ENCODE results near the gene PET100.

The PET100 gene

DNA sequence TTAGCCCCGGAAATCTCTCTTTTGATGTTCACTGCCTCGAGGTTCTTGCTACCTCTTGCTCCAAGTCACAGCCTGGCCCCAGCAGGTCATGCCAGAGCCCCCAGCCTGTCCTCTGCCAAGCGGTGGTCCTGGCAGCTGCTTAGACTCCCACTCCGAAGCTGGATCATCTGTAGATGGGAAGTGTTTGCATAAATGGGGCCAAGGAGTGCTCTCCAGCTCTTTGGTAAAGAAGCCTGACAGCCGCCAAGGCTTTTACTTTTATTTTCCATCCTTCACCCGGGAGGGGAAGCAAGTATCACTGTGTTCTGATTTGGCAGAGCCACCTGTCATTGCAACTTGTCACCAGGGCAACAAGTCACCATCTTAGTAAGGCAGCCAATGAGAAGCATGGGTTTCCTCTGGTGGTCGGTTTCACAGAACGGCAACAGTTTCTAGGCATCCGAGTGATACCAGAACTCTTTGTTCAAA is 28.7 kb downstream of the PET100 start:
- no peak overlapping the region for H3K4me3 ChIP-seq (ENCODE audit: insufficient read length, low read depth)
- no peak for DNase-seq (ENCODE audit: low read depth, low spot score)
- no peaks in the 10 kb centered on the region for H3K9me3 ChIP-seq (ENCODE audit: insufficient read depth, low read length)
- H3K36me3 ChIP-seq (ENCODE audit: insufficient read depth, insufficient read length, low read length), result no peaks in the 10 kb centered on the region
- H3K9ac ChIP-seq (ENCODE audit: insufficient read length, low read depth), result no peak overlapping the region
- TF ChIP-seq YY1 (IDR thresholded peaks at IDR 0.05; ENCODE audit: insufficient read depth, insufficient read length), result no peak
- TF ChIP-seq ZNF274 (IDR thresholded peaks at IDR 0.05; ENCODE audit: low read depth, low read length), result no peak
- TF ChIP-seq SUZ12 (IDR thresholded peaks at IDR 0.05; ENCODE audit: extremely low read depth, insufficient read depth, insufficient read length), result no peak
- peaks cover 7% of the 10 kb centered on the region for H3K27me3 ChIP-seq (ENCODE audit: insufficient read depth, insufficient read length)
- peaks cover 4% of the 10 kb centered on the region for H3K4me1 ChIP-seq (ENCODE audit: insufficient read depth, insufficient read length)

DNA sequence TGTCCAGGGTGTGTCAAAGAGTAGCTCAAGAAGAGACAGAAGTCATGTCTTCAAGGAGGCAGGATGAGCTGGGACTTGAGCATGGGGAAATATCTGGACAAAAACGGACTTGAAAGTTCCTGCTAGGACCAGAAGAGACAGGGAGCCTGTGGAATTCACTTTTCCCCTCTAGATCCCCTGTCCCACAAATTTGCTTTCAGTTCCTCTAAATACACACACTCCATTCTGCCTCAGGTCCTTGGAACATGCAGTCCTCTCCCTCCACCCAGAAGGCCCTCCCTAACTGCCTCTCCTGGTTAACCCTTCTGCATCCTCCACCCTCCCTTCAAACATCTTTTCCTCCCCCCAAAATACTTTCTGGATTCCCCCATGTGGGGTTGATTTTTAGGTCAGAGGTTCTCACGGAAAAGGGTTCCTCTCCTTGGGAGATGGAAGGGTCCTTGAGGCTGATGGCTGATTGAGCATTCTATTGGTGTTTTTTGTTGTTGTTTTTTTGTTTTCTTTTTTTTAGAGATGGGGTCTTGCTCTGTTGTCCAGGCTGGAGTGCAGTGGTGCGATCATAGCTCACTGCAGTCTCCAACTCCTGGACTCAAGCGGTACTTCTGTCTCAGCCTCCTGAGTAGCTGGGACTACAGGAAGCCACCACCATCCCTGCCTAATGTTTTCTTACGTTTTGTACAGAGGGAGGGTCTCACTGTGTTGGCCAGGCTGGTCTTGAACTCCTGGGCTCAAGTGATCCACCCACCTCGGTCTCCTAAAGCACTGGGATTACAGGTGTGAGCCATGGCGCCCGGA is 32.3 kb downstream of the PET100 start:
- Histone ChIP-seq H3K4me1 (ENCODE audit: insufficient read depth, insufficient read length) (peaks cover 4% of the 10 kb centered on the region), H3K36me3 (ENCODE audit: insufficient read depth, insufficient read length, low read length) (no peaks in the 10 kb centered on the region), H3K27me3 (ENCODE audit: insufficient read depth, insufficient read length) (peaks cover 3% of the 10 kb centered on the region), H3K9me3 (ENCODE audit: insufficient read depth, low read length) (no peaks in the 10 kb centered on the region), H3K9ac (ENCODE audit: insufficient read length, low read depth) (no peak overlapping the region), H3K4me3 (ENCODE audit: insufficient read length, low read depth) (no peak overlapping the region)
- no peak for DNase-seq (ENCODE audit: low read depth, low spot score)
- TF ChIP-seq ZNF274 (IDR thresholded peaks at IDR 0.05; ENCODE audit: low read depth, low read length), result no peak
- no peak for TF ChIP-seq SUZ12 (IDR thresholded peaks at IDR 0.05; ENCODE audit: extremely low read depth, insufficient read depth, insufficient read length)
- no peak for TF ChIP-seq YY1 (IDR thresholded peaks at IDR 0.05; ENCODE audit: insufficient read depth, insufficient read length)

GRCh38 chr19:7662657-7663056 is 33.1 kb downstream of the PET100 start:
- Histone ChIP-seq H3K9me3 (ENCODE audit: insufficient read depth, low read length) (no peaks in the 10 kb centered on the region), H3K36me3 (ENCODE audit: insufficient read depth, insufficient read length, low read length) (no peaks in the 10 kb centered on the region), H3K9ac (ENCODE audit: insufficient read length, low read depth) (no peak overlapping the region), H3K4me1 (ENCODE audit: insufficient read depth, insufficient read length) (no peaks in the 10 kb centered on the region), H3K27me3 (ENCODE audit: insufficient read depth, insufficient read length) (peaks cover 3% of the 10 kb centered on the region), H3K4me3 (ENCODE audit: insufficient read length, low read depth) (no peak overlapping the region)
- no peak for DNase-seq (ENCODE audit: low read depth, low spot score)
- TF ChIP-seq SUZ12 (IDR thresholded peaks at IDR 0.05; ENCODE audit: extremely low read depth, insufficient read depth, insufficient read length) (no peak), YY1 (IDR thresholded peaks at IDR 0.05; ENCODE audit: insufficient read depth, insufficient read length) (no peak), ZNF274 (IDR thresholded peaks at IDR 0.05; ENCODE audit: low read depth, low read length) (no peak)

GRCh38 chr19:7663706-7664105 is 34.1 kb downstream of the PET100 start:
- TF ChIP-seq SUZ12 (IDR thresholded peaks at IDR 0.05; ENCODE audit: extremely low read depth, insufficient read depth, insufficient read length), result no peak
- TF ChIP-seq ZNF274 (IDR thresholded peaks at IDR 0.05; ENCODE audit: low read depth, low read length), result no peak
- TF ChIP-seq YY1 (IDR thresholded peaks at IDR 0.05; ENCODE audit: insufficient read depth, insufficient read length), result no peak
- no peaks in the 10 kb centered on the region for H3K9me3 ChIP-seq (ENCODE audit: insufficient read depth, low read length)
- no peaks in the 10 kb centered on the region for H3K36me3 ChIP-seq (ENCODE audit: insufficient read depth, insufficient read length, low read length)
- no peak overlapping the region for H3K9ac ChIP-seq (ENCODE audit: insufficient read length, low read depth)
- no peak overlapping the region for H3K4me3 ChIP-seq (ENCODE audit: insufficient read length, low read depth)
- H3K4me1 ChIP-seq (ENCODE audit: insufficient read depth, insufficient read length), result no peaks in the 10 kb centered on the region
- H3K27me3 ChIP-seq (ENCODE audit: insufficient read depth, insufficient read length), result peaks cover 7% of the 10 kb centered on the region
- no peak for DNase-seq (ENCODE audit: low read depth, low spot score)

- no peak for TF ChIP-seq SUZ12 (IDR thresholded peaks at IDR 0.05; ENCODE audit: extremely low read depth, insufficient read depth, insufficient read length)
- TF ChIP-seq YY1 (IDR thresholded peaks at IDR 0.05; ENCODE audit: insufficient read depth, insufficient read length), result no peak
- no peak for TF ChIP-seq ZNF274 (IDR thresholded peaks at IDR 0.05; ENCODE audit: low read depth, low read length)
- Histone ChIP-seq H3K36me3 (ENCODE audit: insufficient read depth, insufficient read length, low read length) (no peaks in the 10 kb centered on the region), H3K4me1 (ENCODE audit: insufficient read depth, insufficient read length) (no peaks in the 10 kb centered on the region)
Observed at GRCh38 chr19:7665076-7665475, 35.5 kb downstream of the PET100 start.

GRCh38 chr19:7668842-7669241 is 39.2 kb downstream of the PET100 start, which contains the start of gene RETN:
RETN (plus strand) TSS chr19:7669049; CDS start chr19:7669327, 278 bp downstream.
- TF ChIP-seq SUZ12 (IDR thresholded peaks at IDR 0.05; ENCODE audit: extremely low read depth, insufficient read depth, insufficient read length), result no peak
- TF ChIP-seq ZNF274 (IDR thresholded peaks at IDR 0.05; ENCODE audit: low read depth, low read length), result no peak
- no peak for TF ChIP-seq YY1 (IDR thresholded peaks at IDR 0.05; ENCODE audit: insufficient read depth, insufficient read length)
- Histone ChIP-seq H3K4me1 (ENCODE audit: insufficient read depth, insufficient read length) (peaks cover under 1% of the 10 kb centered on the region), H3K27me3 (ENCODE audit: insufficient read depth, insufficient read length) (peaks cover 23% of the 10 kb centered on the region), H3K4me3 (ENCODE audit: insufficient read length, low read depth) (no peak within 1 kb of the TSS), H3K9me3 (ENCODE audit: insufficient read depth, low read length) (no peaks in the 10 kb centered on the region), H3K9ac (ENCODE audit: insufficient read length, low read depth) (no peak within 1 kb of the TSS), H3K36me3 (ENCODE audit: insufficient read depth, insufficient read length, low read length) (no peaks in the 10 kb centered on the region)
- no peak for DNase-seq (ENCODE audit: low read depth, low spot score)

More at GRCh38 chr19:7665076-7665475, 35.5 kb downstream of the PET100 start:
- Histone ChIP-seq H3K9me3 (ENCODE audit: insufficient read depth, low read length) (no peaks in the 10 kb centered on the region), H3K4me3 (ENCODE audit: insufficient read length, low read depth) (no peak overlapping the region), H3K27me3 (ENCODE audit: insufficient read depth, insufficient read length) (peaks cover 19% of the 10 kb centered on the region), H3K9ac (ENCODE audit: insufficient read length, low read depth) (peak overlapping the region; percentile 8)
- no peak for DNase-seq (ENCODE audit: low read depth, low spot score)

- H3K4me3 ChIP-seq (ENCODE audit: insufficient read length, low read depth), result no peak overlapping the region
- H3K27me3 ChIP-seq (ENCODE audit: insufficient read depth, insufficient read length), result peaks cover 23% of the 10 kb centered on the region
Observed at GRCh38 chr19:7669641-7670040, 40.0 kb downstream of the PET100 start.

More at GRCh38 chr19:7669641-7670040, 40.0 kb downstream of the PET100 start:
- no peak for TF ChIP-seq ZNF274 (IDR thresholded peaks at IDR 0.05; ENCODE audit: low read depth, low read length)
- no peak for TF ChIP-seq YY1 (IDR thresholded peaks at IDR 0.05; ENCODE audit: insufficient read depth, insufficient read length)
- TF ChIP-seq SUZ12 (IDR thresholded peaks at IDR 0.05; ENCODE audit: extremely low read depth, insufficient read depth, insufficient read length), result no peak
- Histone ChIP-seq H3K9me3 (ENCODE audit: insufficient read depth, low read length) (no peaks in the 10 kb centered on the region), H3K4me1 (ENCODE audit: insufficient read depth, insufficient read length) (peaks cover 2% of the 10 kb centered on the region), H3K9ac (ENCODE audit: insufficient read length, low read depth) (no peak overlapping the region), H3K36me3 (ENCODE audit: insufficient read depth, insufficient read length, low read length) (no peaks in the 10 kb centered on the region)
- no peak for DNase-seq (ENCODE audit: low read depth, low spot score)

Measured in NT2/D1 (cell line).